ENCODE data around the gene DISC1.
"Not testable (repeated sequence)": the region's sequence is repeated elsewhere in the genome, so short reads cannot be mapped to it uniquely, and the experiment has no call there.

GRCh38 chr1:231948102-231948501 lies 321.5 kb downstream of the DISC1 start:
- not testable (repeated sequence) for TF ChIP-seq CTCF, POLR2A (IDR thresholded peaks at IDR 0.05)
